Immature natural killer cell (primary cell): ENCODE data around the gene BMP2. TPM values are rescaled to one million over a fixed set of nuclear protein-coding genes. Genes with fewer than 3 reads are reported as not detected.

ENCODE experiments used
- DNase-seq, 3 donors: peaks; one replicate each; pipeline ENCODE4 v3.0.0; 2022; ENCODE audit warnings: mixed read lengths in 1 of 3
- H3K27ac Mint-ChIP-seq, 6 donors: one replicate each; pipeline ENCODE4 v1.8.0; 2020; ENCODE audit warnings: mixed read lengths in 6 of 6, mild to moderate bottlenecking in 5 of 6, inconsistent platforms in 4 of 6, moderate library complexity in 3 of 6
- H3K27me3 Mint-ChIP-seq, 3 donors: one replicate each; pipeline ENCODE4 v1.8.0; 2020 to 2021; ENCODE audit warnings: low read depth in 3 of 3, mild to moderate bottlenecking in 3 of 3, mixed read lengths in 3 of 3, moderate library complexity in 3 of 3, inconsistent platforms in 1 of 3
- H3K36me3 Mint-ChIP-seq, 3 donors: one replicate each; pipeline ENCODE4 v1.8.0; 2020; ENCODE audit warnings: mixed read lengths in 3 of 3, inconsistent platforms in 2 of 3, mild to moderate bottlenecking in 2 of 3
- H3K4me1 Mint-ChIP-seq, 2 donors: one replicate each; pipeline ENCODE4 v1.8.0; 2020; ENCODE audit warnings: inconsistent platforms in 2 of 2, mild to moderate bottlenecking in 2 of 2, mixed read lengths in 2 of 2, moderate library complexity in 1 of 2
- H3K4me3 Mint-ChIP-seq, 5 donors: one replicate each; pipeline ENCODE4 v1.8.0; 2020; ENCODE audit warnings: mild to moderate bottlenecking in 5 of 5, mixed read lengths in 5 of 5, inconsistent platforms in 3 of 5, moderate library complexity in 3 of 5
- H3K9me3 Mint-ChIP-seq, 6 donors: one replicate each; pipeline ENCODE4 v1.8.0; 2020; ENCODE audit warnings: mild to moderate bottlenecking in 6 of 6, mixed read lengths in 6 of 6, inconsistent platforms in 4 of 6, moderate library complexity in 3 of 6
- polyA plus RNA-seq, 3 donors: library from polyadenylated mRNA; unstranded; fragments of 300-500 nt; fragmentation: Illumina TruSeq; gene quantifications; one replicate each; pipeline ENCODE4 v1.2.3, GENCODE V29; 2021

BMP2 gene
- 1 to 10 TPM in 2 of 3 donors, under 1 TPM in 1; 0.65 to 2.1 (median 1.2) TPM for polyA plus RNA-seq

DNA sequence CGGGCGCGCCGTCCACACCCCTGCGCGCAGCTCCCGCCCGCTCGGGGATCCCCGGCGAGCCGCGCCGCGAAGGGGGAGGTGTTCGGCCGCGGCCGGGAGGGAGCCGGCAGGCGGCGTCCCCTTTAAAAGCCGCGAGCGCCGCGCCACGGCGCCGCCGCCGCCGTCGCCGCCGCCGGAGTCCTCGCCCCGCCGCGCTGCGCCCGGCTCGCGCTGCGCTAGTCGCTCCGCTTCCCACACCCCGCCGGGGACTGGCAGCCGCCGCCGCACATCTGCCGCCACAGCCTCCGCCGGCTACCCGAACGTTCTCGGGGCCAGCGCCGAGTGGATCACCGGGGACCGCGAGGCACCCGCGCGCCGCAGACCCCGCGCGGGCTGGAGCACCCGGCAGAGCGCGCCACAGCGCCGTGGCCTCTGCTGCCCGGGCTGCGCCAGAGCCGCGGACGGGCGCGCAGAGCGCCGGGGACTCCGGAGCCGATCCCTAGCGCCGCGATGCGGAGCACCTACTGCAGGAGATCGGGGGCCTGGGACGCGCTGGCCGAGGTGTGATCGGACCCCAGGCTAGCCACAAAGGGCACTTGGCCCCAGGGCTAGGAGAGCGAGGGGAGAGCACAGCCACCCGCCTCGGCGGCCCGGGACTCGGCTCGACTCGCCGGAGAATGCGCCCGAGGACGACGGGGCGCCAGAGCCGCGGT lies at the start of gene BMP2:
TSS of gene BMP2 (plus strand) at position 151 of the 692 bp plus-strand sequence. CDS start 2,441 bp downstream, outside the sequence.
- H3K4me1 Mint-ChIP-seq = peaks cover 10 to 18% of the 10 kb centered on the region in 2 donors
- peak within 1 kb of the TSS; percentile 67 to 84 (median 73) for H3K4me3 Mint-ChIP-seq
- H3K36me3 Mint-ChIP-seq = peaks cover 0 to 3% (median 0%) of the 10 kb centered on the region in 3 donors
- peak; percentile 24 to 38 (median 29) for DNase-seq
- H3K9me3 Mint-ChIP-seq = peaks cover 0 to 2% (median 0%) of the 10 kb centered on the region in 6 donors
- H3K27ac Mint-ChIP-seq = no peak within 1 kb of the TSS
- peaks cover 0 to 17% (median 12%) of the 10 kb centered on the region in 3 donors for H3K27me3 Mint-ChIP-seq

GRCh38 chr20:6718662-6719368 lies 48.7 kb upstream of the BMP2 start:
- Mint-ChIP-seq H3K4me1 (no peaks in the 10 kb centered on the region), H3K36me3 (no peaks in the 10 kb centered on the region), H3K27ac (no peak overlapping the region), H3K4me3 (no peak overlapping the region), H3K9me3 (peaks cover 0 to 4% (median 0%) of the 10 kb centered on the region in 6 donors), H3K27me3 (peaks cover 0 to 9% (median 1%) of the 10 kb centered on the region in 3 donors)
- DNase-seq = no peak

- Mint-ChIP-seq H3K4me3 (no peak overlapping the region), H3K27ac (no peak overlapping the region), H3K9me3 (peaks cover 0 to 4% (median 0%) of the 10 kb centered on the region in 6 donors)
These were observed 48.1 kb upstream of the BMP2 start for GRCh38 chr20:6719369-6719721.

GRCh38 chr20:6726761-6727160 lies 40.7 kb upstream of the BMP2 start:
- H3K36me3 Mint-ChIP-seq = no peaks in the 10 kb centered on the region
- no peaks in the 10 kb centered on the region for H3K4me1 Mint-ChIP-seq
- H3K9me3 Mint-ChIP-seq = no peaks in the 10 kb centered on the region
- H3K27ac Mint-ChIP-seq = no peak overlapping the region
- peaks cover 0 to 2% (median 2%) of the 10 kb centered on the region in 3 donors for H3K27me3 Mint-ChIP-seq
- H3K4me3 Mint-ChIP-seq = no peak overlapping the region
- no peak for DNase-seq

More at GRCh38 chr20:6719369-6719721, 48.1 kb upstream of the BMP2 start:
- H3K4me1 Mint-ChIP-seq = no peaks in the 10 kb centered on the region
- H3K36me3 Mint-ChIP-seq = no peaks in the 10 kb centered on the region
- H3K27me3 Mint-ChIP-seq = peaks cover 1 to 9% (median 2%) of the 10 kb centered on the region in 3 donors
- DNase-seq = no peak

- Mint-ChIP-seq H3K36me3 (no peaks in the 10 kb centered on the region), H3K4me3 (no peak overlapping the region), H3K4me1 (no peaks in the 10 kb centered on the region), H3K27ac (no peak overlapping the region), H3K9me3 (no peaks in the 10 kb centered on the region), H3K27me3 (peaks cover under 1 to 2% (median 2%) of the 10 kb centered on the region in 3 donors)
- no peak for DNase-seq
These were observed 36.7 kb upstream of the BMP2 start for GRCh38 chr20:6730672-6731328.

GRCh38 chr20:6732001-6732447 lies 35.5 kb upstream of the BMP2 start:
- H3K4me3 Mint-ChIP-seq = no peak overlapping the region
- no peaks in the 10 kb centered on the region for H3K4me1 Mint-ChIP-seq

GRCh38 chr20:6732851-6733250 lies 34.6 kb upstream of the BMP2 start:
- H3K4me1 Mint-ChIP-seq = no peaks in the 10 kb centered on the region
- no peaks in the 10 kb centered on the region for H3K36me3 Mint-ChIP-seq
- H3K27me3 Mint-ChIP-seq = peaks cover 2 to 6% (median 2%) of the 10 kb centered on the region in 3 donors
- no peak for DNase-seq
- no peak overlapping the region for H3K4me3 Mint-ChIP-seq
- no peak overlapping the region for H3K27ac Mint-ChIP-seq
- H3K9me3 Mint-ChIP-seq = no peaks in the 10 kb centered on the region

More at GRCh38 chr20:6732001-6732447, 35.5 kb upstream of the BMP2 start:
- Mint-ChIP-seq H3K9me3 (no peaks in the 10 kb centered on the region), H3K27ac (no peak overlapping the region), H3K27me3 (peaks cover 2 to 6% (median 2%) of the 10 kb centered on the region in 3 donors), H3K36me3 (no peaks in the 10 kb centered on the region)
- no peak for DNase-seq

- no peaks in the 10 kb centered on the region for H3K4me1 Mint-ChIP-seq
- no peaks in the 10 kb centered on the region for H3K36me3 Mint-ChIP-seq
- DNase-seq = no peak
- no peak overlapping the region for H3K4me3 Mint-ChIP-seq
- peaks cover 2 to 6% (median 2%) of the 10 kb centered on the region in 3 donors for H3K27me3 Mint-ChIP-seq
- H3K9me3 Mint-ChIP-seq = no peaks in the 10 kb centered on the region
- H3K27ac Mint-ChIP-seq = no peak overlapping the region
These were observed 33.5 kb upstream of the BMP2 start for GRCh38 chr20:6733965-6734364.

- no peak for DNase-seq
- Mint-ChIP-seq H3K27ac (no peak overlapping the region), H3K27me3 (peaks cover 2 to 6% (median 2%) of the 10 kb centered on the region in 3 donors), H3K4me3 (no peak overlapping the region), H3K4me1 (no peaks in the 10 kb centered on the region), H3K9me3 (peaks cover 0 to 4% (median 0%) of the 10 kb centered on the region in 6 donors), H3K36me3 (no peaks in the 10 kb centered on the region)
These were observed 31.3 kb upstream of the BMP2 start for GRCh38 chr20:6735942-6736845.

- H3K36me3 Mint-ChIP-seq = no peaks in the 10 kb centered on the region
- DNase-seq = no peak
- H3K4me1 Mint-ChIP-seq = no peaks in the 10 kb centered on the region
- peaks cover 0 to 6% (median 2%) of the 10 kb centered on the region in 3 donors for H3K27me3 Mint-ChIP-seq
- no peak overlapping the region for H3K27ac Mint-ChIP-seq
- H3K4me3 Mint-ChIP-seq = no peak overlapping the region
- peaks cover 0 to 4% (median 0%) of the 10 kb centered on the region in 6 donors for H3K9me3 Mint-ChIP-seq
These were observed 28.1 kb upstream of the BMP2 start for GRCh38 chr20:6739406-6739805.

- no peak for DNase-seq
- peaks cover 0 to 4% (median 0%) of the 10 kb centered on the region in 6 donors for H3K9me3 Mint-ChIP-seq
These were observed 27.4 kb upstream of the BMP2 start for GRCh38 chr20:6740096-6740495.

DNA sequence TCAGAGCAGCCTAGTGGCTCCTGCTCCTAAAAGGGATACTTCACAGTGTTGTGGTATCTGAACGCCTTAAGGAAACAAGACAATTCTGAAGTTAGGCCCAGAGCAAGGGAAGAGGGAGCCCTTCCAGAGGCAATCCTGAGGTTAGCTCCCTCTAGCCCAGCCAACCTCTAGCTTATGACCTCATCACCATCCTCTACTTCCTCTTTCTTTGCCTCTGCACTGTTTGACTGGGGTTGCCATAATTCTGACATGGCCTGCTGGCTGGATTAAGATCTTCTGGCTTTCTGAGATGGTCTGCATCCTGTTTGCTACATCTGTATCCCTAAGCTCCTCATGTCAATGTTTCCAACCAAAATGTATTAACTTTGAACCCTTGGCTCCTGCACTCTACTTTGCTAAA lies 23.3 kb upstream of the BMP2 start:
- H3K4me1 Mint-ChIP-seq = no peaks in the 10 kb centered on the region
- H3K36me3 Mint-ChIP-seq = no peaks in the 10 kb centered on the region
- peaks cover 0 to 3% (median 0%) of the 10 kb centered on the region in 3 donors for H3K27me3 Mint-ChIP-seq
- DNase-seq = no peak
- peaks cover 0 to 4% (median 0%) of the 10 kb centered on the region in 6 donors for H3K9me3 Mint-ChIP-seq
- peak overlapping the region in 1 of 6 donors; percentile 4 for H3K27ac Mint-ChIP-seq
- no peak overlapping the region for H3K4me3 Mint-ChIP-seq

More at GRCh38 chr20:6740096-6740495, 27.4 kb upstream of the BMP2 start:
- Mint-ChIP-seq H3K27me3 (peaks cover 0 to 5% (median 2%) of the 10 kb centered on the region in 3 donors), H3K27ac (no peak overlapping the region), H3K4me1 (no peaks in the 10 kb centered on the region), H3K36me3 (no peaks in the 10 kb centered on the region), H3K4me3 (no peak overlapping the region)

DNA sequence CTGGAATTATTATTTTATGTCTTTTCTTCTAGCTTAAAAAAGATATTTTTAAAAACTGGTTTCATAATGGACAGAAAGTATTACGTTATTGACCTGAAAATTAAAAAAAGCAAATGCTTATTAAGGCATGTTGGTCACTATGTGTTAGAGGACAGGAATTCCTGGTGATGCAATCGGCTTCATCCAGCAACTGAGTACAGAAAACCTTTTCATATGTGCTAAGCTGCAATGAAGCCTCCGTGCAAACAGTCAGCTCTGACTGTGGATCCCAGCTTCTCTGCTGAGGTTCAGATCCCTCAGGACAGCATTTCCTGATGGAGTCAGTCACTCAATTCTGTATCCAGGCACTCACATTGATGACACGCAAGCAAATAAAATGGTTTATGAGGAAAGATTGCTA lies 22.7 kb upstream of the BMP2 start:
- no peak for DNase-seq
- Mint-ChIP-seq H3K9me3 (peaks cover 0 to 3% (median 0%) of the 10 kb centered on the region in 6 donors), H3K27me3 (peaks cover 0 to 3% (median 0%) of the 10 kb centered on the region in 3 donors), H3K36me3 (no peaks in the 10 kb centered on the region), H3K27ac (no peak overlapping the region), H3K4me1 (no peaks in the 10 kb centered on the region), H3K4me3 (no peak overlapping the region)
